Measurements from ENCODE around the gene SCAP. TPM values are rescaled to one million over a fixed set of nuclear protein-coding genes. Genes with fewer than 3 reads are reported as not detected.

SCAP gene
- total RNA-seq, 2 experiments from 2014 or later, result 65.5 to 69.2 TPM

- H3K36me3 Mint-ChIP-seq, result peaks cover 3% of the 10 kb centered on the region
- ATAC-seq (no peak), DNase-seq (no peak)
- no peak overlapping the region for H3K27ac Mint-ChIP-seq
- no peak overlapping the region for H3K4me3 Mint-ChIP-seq
- CTCF ChIA-PET, result no interaction called here
- peaks cover 2% of the 10 kb centered on the region for H3K27me3 Mint-ChIP-seq
- no peaks in the 10 kb centered on the region for H3K9me3 Mint-ChIP-seq (ENCODE audit: low read depth)
- peaks cover 13% of the 10 kb centered on the region for H3K4me1 Mint-ChIP-seq
These were observed 110.3 kb downstream of the SCAP start for GRCh38 chr3:47365213-47366153.

Other genes starting within 250 kb of the SCAP start
- gene KIF9, start 193.1 kb downstream of the SCAP start, total RNA-seq, result 1 to 10 TPM; 3.7 to 5.8 TPM
- 10 to 100 TPM; 25.1 to 33.5 TPM for gene KLHL18, start 193.0 kb downstream of the SCAP start, total RNA-seq
- gene PTPN23, start 94.9 kb downstream of the SCAP start, total RNA-seq, result 10 to 100 TPM; 27.0 to 32.9 TPM
- gene ELP6, start 37.8 kb upstream of the SCAP start, total RNA-seq, result 10 to 100 TPM; 46.6 to 48.8 TPM
- under 1 TPM; 0.21 to 0.32 TPM for gene CSPG5, start 102.9 kb upstream of the SCAP start, total RNA-seq

All from activated CD8-positive, alpha-beta memory T cell treated with anti-CD3 and anti-CD28 coated beads, Interleukin-2, amount 10 ng/mL, durations not matched to agents 7 days and 5 days (primary cell).